A549 (cell line): ENCODE data around the gene SPECC1L.

Source experiments
- CHD4 ChIP-seq: fragments of 200-600 bp; sonication (generic); IDR thresholded peaks from 2 replicates; pipeline ENCODE4 v1.6.1; 2016; ENCODE audit warnings: antibody characterized with exemption, mild to moderate bottlenecking, borderline replicate concordance
- CTCF ChIP-seq: fragments of >200 bp; sonication (Bioruptor Twin); formaldehyde crosslinking; IDR thresholded peaks from 3 replicates; pipeline ENCODE4 v1.5.1; 2016
- ELK1 ChIP-seq: fragments of 150-350 bp; IDR thresholded peaks from 2 replicates; pipeline ENCODE4 v1.6.1; 2014; ENCODE audit warnings: low read depth, mild to moderate bottlenecking, low read length
- EP300 ChIP-seq, 2 experiments: fragments of >200 bp; sonication (Bioruptor Twin); formaldehyde crosslinking; IDR thresholded peaks; 2 replicates in 1 of 2; 3 replicates in 1 of 2; pipeline ENCODE4 v1.6.1; 2016 to 2017
- JUNB ChIP-seq: fragments of >200 bp; sonication (Bioruptor Twin); formaldehyde crosslinking; IDR thresholded peaks from 2 replicates; pipeline ENCODE4 v1.6.1; 2016
- MAX ChIP-seq: IDR thresholded peaks from 2 replicates; pipeline ENCODE4 v1.6.1; 2012
- MYC ChIP-seq: IDR thresholded peaks from 2 replicates; pipeline ENCODE4 v1.6.1; 2012; ENCODE audit warnings: mild to moderate bottlenecking, inconsistent platforms, low read length, improper control_type of control experiment, borderline replicate concordance
- NFE2L2 ChIP-seq: fragments of 150-350 bp; conservative IDR thresholded peaks from 2 replicates; pipeline ENCODE4 v1.6.1; 2014; ENCODE audit warnings: low read length
- PBX3 ChIP-seq: IDR thresholded peaks from 2 replicates; pipeline ENCODE4 v1.6.1; 2012
- POLR2A ChIP-seq: IDR thresholded peaks from 2 replicates; pipeline ENCODE4 v1.6.1; 2012; ENCODE audit warnings: mild to moderate bottlenecking, low read length
- RCOR1 ChIP-seq: fragments of 150-350 bp; IDR thresholded peaks from 2 replicates; pipeline ENCODE4 v1.6.1; 2014; ENCODE audit warnings: antibody characterized with exemption, low read length, low read depth
- REST ChIP-seq: fragments of 200-600 bp; sonication (generic); IDR thresholded peaks from 2 replicates; pipeline ENCODE4 v1.6.1; 2016; ENCODE audit warnings: antibody characterized with exemption, mild to moderate bottlenecking, moderate library complexity
- ZFP36 ChIP-seq: fragments of 450-650 bp; IDR thresholded peaks from 2 replicates; pipeline ENCODE4 v1.6.1; 2014; ENCODE audit warnings: borderline replicate concordance; ENCODE audit not compliant: partially characterized antibody

GRCh38 chr22:24389680-24390079, 119.0 kb downstream of the SPECC1L start:
- TF ChIP-seq PBX3 = no peak
- no peak for TF ChIP-seq POLR2A
- TF ChIP-seq EP300 (IDR thresholded peaks at IDR 0.05) = no peak
- TF ChIP-seq CHD4 = no peak
- TF ChIP-seq REST = no peak
- no peak for TF ChIP-seq JUNB
- no peak for TF ChIP-seq CTCF
- TF ChIP-seq RCOR1 = no peak
- TF ChIP-seq MYC = no peak
- TF ChIP-seq MAX = no peak
- no peak for TF ChIP-seq ELK1
- TF ChIP-seq NFE2L2 = no peak
- no peak for TF ChIP-seq ZFP36
